Inferior parietal cortex (tissue), 1 donor: ENCODE data around the gene WDR81.

Source experiments
- DNase-seq: peaks from one replicate; pipeline ENCODE4 v3.0.0-alpha.2; 2016; ENCODE audit errors: extremely low spot score

Gene WDR81

DNA sequence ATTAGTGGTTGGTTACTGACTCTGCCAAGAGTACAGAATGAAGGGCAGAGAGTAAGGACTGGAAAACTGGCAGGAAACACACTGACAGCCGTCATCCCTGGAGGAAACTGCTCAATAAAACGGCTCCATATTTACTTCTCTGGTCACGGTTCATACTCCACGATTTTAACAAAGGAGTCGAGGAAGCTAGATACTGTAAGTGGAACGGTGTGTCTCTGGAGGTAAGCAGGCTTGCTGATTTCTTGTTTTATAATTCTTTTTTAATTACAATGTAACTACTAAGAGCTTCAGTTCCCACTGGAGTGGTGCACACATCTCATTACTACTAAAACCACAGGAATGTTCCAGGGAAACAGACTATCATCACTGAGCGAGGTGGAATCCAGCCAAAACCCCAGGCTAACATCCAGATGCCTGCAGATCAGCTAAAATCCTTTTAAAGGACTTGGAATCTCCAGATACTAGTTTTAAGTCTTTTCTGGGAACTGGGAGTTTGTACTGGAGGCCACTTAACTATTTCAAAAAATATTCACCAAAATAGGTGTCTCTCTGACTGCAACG, 55.1 kb downstream of the WDR81 start:
- no peak for DNase-seq

DNA sequence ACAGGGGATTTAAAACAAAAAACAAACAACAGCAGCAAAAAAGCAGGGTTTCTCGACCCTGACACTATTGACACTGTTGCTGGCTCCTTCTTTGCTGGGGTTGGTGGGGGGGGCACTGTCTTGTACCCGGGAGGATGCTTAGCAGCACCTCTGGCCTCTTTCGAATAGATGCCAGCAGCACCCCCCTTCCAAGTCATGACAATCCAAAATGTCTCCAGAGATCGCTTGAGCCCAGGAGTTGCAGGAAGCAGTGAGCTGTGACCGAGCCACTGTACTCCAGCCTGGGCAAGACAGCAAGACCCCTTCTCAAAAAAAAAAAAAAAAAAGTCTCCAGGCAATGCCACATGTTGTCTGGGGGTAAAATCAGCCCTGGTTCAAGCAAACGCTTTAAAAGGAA, 57.7 kb downstream of the WDR81 start:
- DNase-seq, result no peak

DNA sequence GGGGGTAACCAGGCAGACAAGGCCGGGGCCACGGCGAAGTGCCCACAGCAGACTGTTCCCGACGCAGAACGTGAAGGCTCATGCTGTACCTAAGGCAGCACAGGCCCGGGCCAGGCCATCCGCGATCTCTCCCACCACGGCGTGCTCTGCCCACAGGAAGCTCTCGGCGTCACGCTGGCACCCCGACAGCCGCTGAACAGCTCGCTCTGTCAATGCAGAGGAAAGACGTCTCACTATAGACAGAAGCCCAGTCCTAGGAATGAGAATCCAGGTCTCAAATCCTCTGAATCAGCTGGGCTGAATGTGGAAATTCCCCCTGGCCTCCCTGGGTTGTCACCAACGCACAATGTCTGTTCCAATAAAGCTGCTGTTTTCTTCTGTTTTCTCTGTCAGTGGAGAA, 58.8 kb downstream of the WDR81 start:
- no peak for DNase-seq

DNA sequence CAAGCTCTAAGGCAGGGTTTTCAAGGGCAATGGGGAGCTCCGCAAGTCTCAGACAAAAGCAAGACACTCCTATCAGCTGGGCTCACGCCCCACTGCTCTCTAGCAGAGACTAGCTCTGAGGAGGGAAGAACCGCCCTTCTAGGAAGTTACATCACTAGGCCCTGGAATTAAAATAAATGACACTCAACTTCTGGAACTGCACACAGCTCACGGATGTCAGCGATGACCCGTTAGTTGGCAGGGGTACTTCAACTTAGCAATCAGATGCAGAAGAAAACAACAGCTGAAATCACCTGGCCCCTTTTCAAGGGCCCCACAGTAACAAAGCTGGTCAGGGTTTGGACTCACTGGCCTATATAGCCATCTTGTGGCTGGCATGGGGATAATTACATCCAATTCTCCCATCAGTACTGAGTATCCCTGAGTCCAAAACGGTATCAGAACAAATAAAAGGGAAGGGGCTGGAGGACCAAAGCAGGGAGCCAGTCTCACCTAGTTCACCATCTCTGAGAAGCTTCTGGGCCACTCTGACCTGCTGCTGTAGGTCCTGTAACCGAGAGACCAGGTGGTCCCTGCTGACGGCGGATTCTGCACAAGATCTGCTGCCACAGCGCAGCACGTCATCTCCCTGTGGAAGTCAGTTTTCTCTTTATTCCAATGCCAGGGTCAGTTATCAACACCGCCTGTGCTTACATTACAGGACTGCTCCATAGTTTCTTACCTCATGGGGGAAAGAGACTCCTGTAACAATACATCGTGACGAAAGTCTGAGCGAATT, 59.5 kb downstream of the WDR81 start:
- no peak for DNase-seq

DNA sequence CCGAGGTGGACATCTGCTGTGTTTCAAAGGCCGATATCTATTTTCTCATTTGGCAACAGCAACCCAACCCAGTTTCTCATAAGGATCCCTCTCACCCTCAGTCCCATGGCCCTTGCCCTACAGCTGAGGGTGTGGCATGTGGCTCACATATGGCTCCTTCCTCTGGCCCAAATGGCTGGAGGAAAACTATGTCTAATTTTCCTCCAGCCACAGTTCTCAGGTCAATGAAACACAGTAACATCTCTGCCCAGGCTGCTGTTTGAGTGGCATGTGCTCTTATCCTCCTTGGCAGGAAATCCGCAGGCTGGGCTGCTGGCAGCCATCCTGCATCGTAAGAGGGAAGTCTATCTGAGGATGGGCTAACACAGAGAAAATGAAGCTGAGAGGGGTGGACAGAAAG, 61.4 kb downstream of the WDR81 start:
- no peak for DNase-seq

DNA sequence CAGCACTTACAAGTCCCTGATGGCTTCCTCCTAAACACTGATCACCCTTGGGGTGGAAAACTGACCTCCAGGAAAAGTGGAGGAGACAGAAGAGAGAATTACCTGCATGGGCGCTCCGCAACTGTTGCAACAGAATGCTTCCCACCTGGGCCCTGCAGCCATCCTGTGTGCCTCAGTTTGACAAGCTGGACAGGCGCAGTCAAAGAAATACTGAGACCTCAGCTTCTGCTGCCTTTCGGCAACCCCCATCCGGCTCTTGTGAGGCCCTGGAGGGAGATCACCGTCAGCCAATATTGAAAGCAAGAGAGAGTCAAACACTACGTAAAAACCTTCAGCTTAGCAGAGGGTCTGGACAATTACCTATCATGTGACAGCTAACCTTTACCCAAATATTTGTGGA, 62.2 kb downstream of the WDR81 start:
- DNase-seq, result no peak

DNA sequence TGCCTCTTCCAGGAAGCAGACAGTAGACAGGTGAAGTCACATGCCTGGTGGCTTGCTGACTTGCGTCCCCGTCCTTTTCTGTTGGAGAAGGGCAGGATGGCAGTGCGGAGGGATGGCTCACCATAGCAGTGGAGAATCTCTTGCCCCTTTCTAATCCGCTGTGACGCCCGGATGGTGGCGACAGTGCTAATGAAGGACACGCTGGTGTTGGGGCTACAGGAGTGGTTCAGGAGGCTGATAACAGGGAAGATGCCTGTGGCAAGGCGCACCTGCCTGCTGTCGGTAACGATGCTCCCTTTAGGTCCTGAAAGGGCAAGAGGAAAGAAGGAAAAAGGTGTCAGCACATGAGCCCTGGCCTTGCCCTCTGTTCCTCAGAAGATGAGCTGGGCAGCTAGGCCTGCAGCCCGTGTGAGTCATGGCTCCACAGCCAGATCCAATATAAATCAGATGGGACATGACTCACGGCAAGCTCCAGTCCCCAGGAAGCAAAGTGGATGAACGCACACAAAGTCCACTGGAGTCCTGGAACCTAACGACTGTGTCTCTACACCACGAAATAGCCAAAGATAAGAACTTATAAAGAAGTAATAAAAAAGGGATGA, 62.9 kb downstream of the WDR81 start:
- no peak for DNase-seq
